Measurements from ENCODE around the gene SLC9A1. TPM values are rescaled to one million over a fixed set of nuclear protein-coding genes. Genes with fewer than 3 reads are reported as not detected.

Gene SLC9A1
- total and polyA plus RNA-seq, 2 of the 8 experiments (the other 6 are each of a cell fraction or from before 2014, with no cell fraction given) = 11.3 to 25.1 TPM

GRCh38 chr1:27138368-27138767, 16.6 kb downstream of the SLC9A1 start:
- POLR2A ChIA-PET (ENCODE audit: partially characterized antibody) = interaction anchor here (1.0 to 14.5 kb wide), 3 partner anchors 9 to 134 kb away, joined by 3 to 257 read pairs (median 6); partner anchors contain the start of gene SLC9A1
- 0 out of 2 replicates have a peak overlapping the region, but pooled peaks have one; percentile 18 for H2BK15ac ChIP-seq (ENCODE audit: low read length)
- WGBS, 2 experiments (ENCODE audit: extremely low coverage in 1 of 2, insufficient coverage in 1 of 2, insufficient read length in 1 of 2, insufficient replicate concordance in 2 of 2, low coverage in 1 of 2, low lambda C conversion rate in 2 of 2, missing lambda C conversion rate in 1 of 2) = 89% methylated on average over 10 of the region's 10 CpGs; no CpG with 5 or more reads in 1 of the 2 experiments
- no peak for FAIRE-seq
- H4K8ac ChIP-seq (ENCODE audit: extremely low read depth, insufficient read depth, low read length) = no peak overlapping the region
- H2BK5ac ChIP-seq (ENCODE audit: low read depth, low read length) = no peak overlapping the region; the same call in 1 of the 2 replicates
- no peak overlapping the region for H3K27ac ChIP-seq (ENCODE audit: low read depth, low read length)
- no peak overlapping the region for H3K14ac ChIP-seq (ENCODE audit: insufficient read length)
- H3K79me2 ChIP-seq (ENCODE audit: control insufficient read depth in 1 of 2, insufficient read depth in 2 of 2, low read length in 2 of 2) = peaks cover 0 to 21% of the 10 kb centered on the region in 2 experiments; a peak in 2 of 4 replicates
- no peak overlapping the region for H2BK20ac ChIP-seq (ENCODE audit: low read length)
- H4K5ac ChIP-seq (ENCODE audit: insufficient read length, low read depth, low read length) = no peak overlapping the region
- H3K4me2 ChIP-seq (ENCODE audit: insufficient read depth in 1 of 2, low read depth in 2 of 2, low read length in 2 of 2) = no peak overlapping the region
- no peak overlapping the region for H3K23ac ChIP-seq (ENCODE audit: insufficient read length)
- no peak overlapping the region for H3K18ac ChIP-seq (ENCODE audit: extremely low read depth, low read length)
- no peak overlapping the region; the same call in 1 of the 2 replicates for H2AK5ac ChIP-seq (ENCODE audit: low read depth, low read length)
- DNase-seq (ENCODE audit: low read depth in 1 of 2, low spot score in 2 of 2) = no peak
- no peak overlapping the region for H4K91ac ChIP-seq (replicated peaks; ENCODE audit: insufficient read length, low read length)
- H3K4me1 ChIP-seq (replicated peaks in 1 of 4; ENCODE audit: control insufficient read depth in 3 of 4, insufficient read depth in 4 of 4, low read length in 3 of 4) = peaks cover 9 to 30% (median 23%) of the 10 kb centered on the region in 4 experiments
- no peaks in the 10 kb centered on the region; the same call in 1 of the 2 replicates for H3K23me2 ChIP-seq (ENCODE audit: low read depth, low read length)
- H2AFZ ChIP-seq (ENCODE audit: low read length) = no peak overlapping the region
- no peaks in the 10 kb centered on the region for H3K9me3 ChIP-seq (ENCODE audit: insufficient read depth in 2 of 2, low read depth in 1 of 2, low read length in 1 of 2)
- no peaks in the 10 kb centered on the region for H3K36me3 ChIP-seq (ENCODE audit: control insufficient read depth in 2 of 4, insufficient read depth in 4 of 4, low read length in 3 of 4)
- no peak overlapping the region for H3K4ac ChIP-seq (replicated peaks; ENCODE audit: insufficient read length, low read depth, low read length)
- CTCF ChIA-PET (ENCODE audit: partially characterized antibody) = interaction anchor here (0.7 to 15.3 kb wide), 11 partner anchors 11 to 219 kb away, joined by 3 to 166 read pairs (median 13); partner anchors contain the start of gene SLC9A1
- H2BK120ac ChIP-seq (replicated peaks; ENCODE audit: low read depth, low read length) = no peak overlapping the region
- no peaks in the 10 kb centered on the region for H3K27me3 ChIP-seq (replicated peaks in 1 of 4; ENCODE audit: control insufficient read depth in 3 of 4, extremely low read depth in 1 of 4, insufficient read depth in 3 of 4, low read length in 3 of 4)
- peak overlapping the region; percentile 50; the same call in 1 of the 2 replicates for H2BK12ac ChIP-seq (ENCODE audit: low read depth, low read length)
- H3K56ac ChIP-seq (replicated peaks; ENCODE audit: insufficient read length, low read depth, low read length) = no peak overlapping the region
- peaks cover 18% of the 10 kb centered on the region for H3K79me1 ChIP-seq (ENCODE audit: low read depth, low read length)
- no peak overlapping the region for H3K4me3 ChIP-seq (ENCODE audit: extremely low read depth in 1 of 4, insufficient read depth in 2 of 4, low read depth in 3 of 4, low read length in 4 of 4)
- H4K20me1 ChIP-seq (replicated peaks in 1 of 2; ENCODE audit: control insufficient read depth in 1 of 2, insufficient read depth in 2 of 2, low read length in 2 of 2) = peaks cover 0 to 4% of the 10 kb centered on the region in 2 experiments
- H3K9ac ChIP-seq (replicated peaks in 1 of 4; ENCODE audit: extremely low read depth in 1 of 4, low read depth in 3 of 4, low read length in 3 of 4) = no peak overlapping the region
- TF ChIP-seq SIRT6 (IDR thresholded peaks at IDR 0.05; ENCODE audit: low read length) (no peak), SP2 (IDR thresholded peaks at IDR 0.05; ENCODE audit: low read length) (no peak), CTCF (IDR thresholded peaks at IDR 0.05; ENCODE audit: control extremely low read depth in 1 of 3, insufficient read depth in 1 of 3, low read depth in 1 of 3, low read length in 3 of 3) (no peak), HDAC2 (IDR thresholded peaks at IDR 0.05; ENCODE audit: borderline replicate concordance in 1 of 2, low read depth in 2 of 2, low read length in 2 of 2) (no peak), JUN (IDR thresholded peaks at IDR 0.05; ENCODE audit: low read depth, low read length) (no peak), BACH1 (IDR thresholded peaks at IDR 0.05; ENCODE audit: low read length) (no peak), TAF1 (IDR thresholded peaks at IDR 0.05; ENCODE audit: low read depth, low read length) (no peak), ATF2 (IDR thresholded peaks at IDR 0.05; ENCODE audit: low read length) (no peak), RFX5 (IDR thresholded peaks at IDR 0.05; ENCODE audit: borderline replicate concordance, low read depth, low read length) (no peak)

Measured in H1 (cell line).